HG02870 (cell line): ENCODE data around the gene SRP9.
"Not testable (repeated sequence)": the region's sequence is repeated elsewhere in the genome, so short reads cannot be mapped to it uniquely, and the experiment has no call there.

ENCODE experiments used
- ATAC-seq: cut with Tn5 transposase; IDR thresholded peaks from one replicate; pipeline ENCODE4 v1.9.1; 2021; ENCODE audit warnings: mild to moderate bottlenecking, moderate library complexity; ENCODE audit not compliant: unreplicated experiment

Gene SRP9

DNA sequence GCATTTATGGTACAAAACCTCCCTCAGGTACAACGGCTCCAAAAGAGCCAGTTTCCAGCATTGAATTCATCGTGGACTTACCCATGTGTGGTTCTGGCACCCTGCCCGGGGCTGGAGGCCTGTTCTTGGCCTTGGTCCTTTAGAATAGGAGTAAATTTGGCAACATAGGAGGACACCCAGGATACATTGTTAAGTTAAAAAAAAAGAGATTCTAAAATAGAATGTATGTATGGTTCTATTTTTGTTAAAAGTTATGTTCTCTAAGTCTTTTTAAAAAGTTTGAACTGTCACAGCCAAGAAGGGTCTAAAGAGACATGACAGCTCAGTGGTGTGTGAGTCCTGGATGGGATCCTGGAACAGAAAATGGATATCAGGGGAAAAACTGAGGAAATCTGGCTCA lies 58.2 kb downstream of the SRP9 start:
- ATAC-seq, result no peak

DNA sequence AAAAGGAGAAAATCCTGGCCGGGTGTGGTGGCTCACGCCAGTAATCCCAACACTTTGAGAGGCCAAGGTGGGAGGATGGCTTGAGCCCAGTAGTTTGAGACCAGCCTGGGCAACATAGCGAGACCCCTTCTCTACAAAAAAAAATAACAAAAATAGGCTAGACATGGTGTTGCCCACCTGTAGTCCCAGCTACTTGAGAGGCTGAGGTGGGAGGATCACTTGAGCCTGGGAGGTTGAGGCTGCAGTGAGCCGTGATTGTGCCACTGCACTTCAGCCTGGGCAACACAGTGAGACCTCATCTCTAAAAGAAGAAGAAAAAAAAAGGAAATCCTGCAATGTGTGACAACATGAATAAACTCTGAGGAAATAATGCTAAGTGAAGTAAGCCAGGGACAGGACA lies 58.7 kb downstream of the SRP9 start:
- not testable (repeated sequence) for ATAC-seq

DNA sequence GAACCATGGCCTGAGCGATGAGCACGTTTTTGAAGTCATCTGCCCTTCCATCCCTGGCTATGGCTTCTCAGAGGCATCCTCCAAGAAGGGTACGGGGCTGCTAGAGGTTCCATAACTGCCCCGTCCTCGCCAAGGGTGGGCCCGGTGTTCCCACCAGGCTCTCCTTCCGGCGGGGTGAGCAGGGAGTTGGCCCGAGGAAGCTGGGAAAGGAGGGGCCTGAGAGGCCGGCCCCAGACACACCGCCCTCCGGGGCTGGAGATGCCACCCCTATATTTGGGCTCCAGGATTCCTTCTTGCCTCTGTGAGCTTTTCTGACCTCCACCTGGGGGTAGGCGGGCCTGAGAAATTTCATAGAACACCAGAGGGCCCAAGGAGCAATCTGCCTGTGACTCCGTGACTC lies 61.2 kb downstream of the SRP9 start:
- no peak for ATAC-seq
